ENCODE results near the gene NATD1. TPM values are rescaled to one million over a fixed set of nuclear protein-coding genes. Genes with fewer than 3 reads are reported as not detected.

Gene NATD1
- total and polyA plus RNA-seq, 2 experiments from 2014 or later: 3.6 to 5.0 TPM

- Histone ChIP-seq H3K36me3 (ENCODE audit: low read depth) (no peaks in the 10 kb centered on the region), H3F3A (ENCODE audit: insufficient read depth) (no peaks in the 10 kb centered on the region), H3K27me3 (replicated peaks; ENCODE audit: insufficient read depth) (no peaks in the 10 kb centered on the region), H3K79me2 (ENCODE audit: insufficient read depth) (peaks cover 9% of the 10 kb centered on the region; the same call in 1 of the 2 replicates), H3K4me1 (ENCODE audit: insufficient read depth) (no peaks in the 10 kb centered on the region), H3K27ac (no peak overlapping the region), H3K9me3 (ENCODE audit: low read depth) (no peaks in the 10 kb centered on the region), H3K9ac (no peak overlapping the region), H3K9me2 (ENCODE audit: insufficient read depth) (no peaks in the 10 kb centered on the region), H3K4me3 (no peak overlapping the region), H4K20me1 (ENCODE audit: insufficient read depth) (no peaks in the 10 kb centered on the region), H2AFZ (no peak overlapping the region), H3K4me2 (ENCODE audit: unreplicated experiment) (no peak overlapping the region)
- TF ChIP-seq EZH2phosphoT487 (IDR thresholded peaks at IDR 0.05; ENCODE audit: insufficient read depth, low read depth) (no peak), EZH2 (IDR thresholded peaks at IDR 0.05; ENCODE audit: insufficient read depth, poor library complexity, severe bottlenecking) (no peak)
- DNase-seq: no peak
- in situ Hi-C loops (cut with MboI): loop anchor here (25.0 kb wide), 1 partner anchor 102 kb away; no protein-coding TSS in a partner anchor
- WGBS, 2 experiments (ENCODE audit: low coverage in 1 of 2, low lambda C conversion rate in 2 of 2, missing lambda C conversion rate in 2 of 2): 95 to 100% methylated on average over 4 of the region's 4 CpGs
These were observed 63.8 kb downstream of the NATD1 start for GRCh38 chr17:21189361-21189760.

Small RNA genes lying within 50 kb of the gene (small RNA-seq; reads per million reads assigned to genes)
- not detected for gene RN7SL426P (ENCODE audit: low read depth, low replicate concordance)

Other genes with a start within 250 kb of the NATD1 start
- 154 and 161 TPM in 2 replicates for gene USP22, start 210.4 kb downstream of the NATD1 start, total RNA-seq (2014; rRNA removed; shearing (Covaris generic))
- 70.6 and 75.1 TPM in 2 replicates for gene USP22, start 210.4 kb downstream of the NATD1 start, polyA plus RNA-seq (2016; fragmentation: Nextera tagmentation; extraction: Ambion mirVana)
- gene DHRS7B, start 126.4 kb downstream of the NATD1 start, total RNA-seq (2014; rRNA removed; shearing (Covaris generic)): 34.7 and 34.8 TPM in 2 replicates
- gene DHRS7B, start 126.4 kb downstream of the NATD1 start, polyA plus RNA-seq (2016; fragmentation: Nextera tagmentation; extraction: Ambion mirVana): 36.9 and 37.3 TPM in 2 replicates
- gene TMEM11, start 39.2 kb downstream of the NATD1 start, total RNA-seq (2014; rRNA removed; shearing (Covaris generic)): 18.2 and 29.4 TPM in 2 replicates
- 66.5 and 66.9 TPM in 2 replicates for gene TMEM11, start 39.2 kb downstream of the NATD1 start, polyA plus RNA-seq (2016; fragmentation: Nextera tagmentation; extraction: Ambion mirVana)
- gene MAP2K3, start 31.3 kb upstream of the NATD1 start, total RNA-seq (2014; rRNA removed; shearing (Covaris generic)): 32.2 and 42.6 TPM in 2 replicates
- gene MAP2K3, start 31.3 kb upstream of the NATD1 start, polyA plus RNA-seq (2016; fragmentation: Nextera tagmentation; extraction: Ambion mirVana): 119 and 125 TPM in 2 replicates
- gene KCNJ12, start 122.9 kb upstream of the NATD1 start, total RNA-seq (2014; rRNA removed; shearing (Covaris generic)): 0.54 and 1.0 TPM in 2 replicates
- 0.29 and 0.33 TPM in 2 replicates for gene KCNJ12, start 122.9 kb upstream of the NATD1 start, polyA plus RNA-seq (2016; fragmentation: Nextera tagmentation; extraction: Ambion mirVana)